HG03558 (cell line): ENCODE data around the gene PLEKHA1.

Experiments
- ATAC-seq: cut with Tn5 transposase; IDR thresholded peaks from one replicate; pipeline ENCODE4 v1.9.1; 2021; ENCODE audit warnings: moderate number of reproducible peaks; ENCODE audit not compliant: unreplicated experiment; ENCODE audit errors: extremely low read depth

PLEKHA1 gene

GRCh38 chr10:122419876-122420623 lies 45.5 kb downstream of the PLEKHA1 start:
- no peak for ATAC-seq

GRCh38 chr10:122420624-122421007 lies 46.1 kb downstream of the PLEKHA1 start:
- no peak for ATAC-seq

GRCh38 chr10:122421054-122421625 lies 46.6 kb downstream of the PLEKHA1 start:
- no peak for ATAC-seq

DNA sequence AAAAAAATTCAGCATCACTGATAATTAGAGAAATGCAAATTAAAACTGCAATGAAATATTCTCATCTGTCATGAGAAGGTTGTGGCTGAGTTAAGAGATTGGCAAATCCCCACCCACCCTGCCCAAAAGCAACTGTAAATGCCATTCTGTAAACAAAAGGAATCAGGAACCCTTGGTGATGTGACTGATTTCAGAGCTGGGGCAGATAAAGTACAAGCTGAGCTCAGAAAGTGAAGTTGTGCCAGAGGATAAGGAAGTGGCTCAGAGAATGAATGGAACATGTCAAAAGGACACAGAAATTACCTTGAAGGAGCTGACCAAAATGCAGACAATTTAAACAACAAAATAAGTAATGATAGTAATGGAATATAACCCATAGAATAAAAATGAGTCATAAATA lies 47.2 kb downstream of the PLEKHA1 start:
- ATAC-seq, result no peak

DNA sequence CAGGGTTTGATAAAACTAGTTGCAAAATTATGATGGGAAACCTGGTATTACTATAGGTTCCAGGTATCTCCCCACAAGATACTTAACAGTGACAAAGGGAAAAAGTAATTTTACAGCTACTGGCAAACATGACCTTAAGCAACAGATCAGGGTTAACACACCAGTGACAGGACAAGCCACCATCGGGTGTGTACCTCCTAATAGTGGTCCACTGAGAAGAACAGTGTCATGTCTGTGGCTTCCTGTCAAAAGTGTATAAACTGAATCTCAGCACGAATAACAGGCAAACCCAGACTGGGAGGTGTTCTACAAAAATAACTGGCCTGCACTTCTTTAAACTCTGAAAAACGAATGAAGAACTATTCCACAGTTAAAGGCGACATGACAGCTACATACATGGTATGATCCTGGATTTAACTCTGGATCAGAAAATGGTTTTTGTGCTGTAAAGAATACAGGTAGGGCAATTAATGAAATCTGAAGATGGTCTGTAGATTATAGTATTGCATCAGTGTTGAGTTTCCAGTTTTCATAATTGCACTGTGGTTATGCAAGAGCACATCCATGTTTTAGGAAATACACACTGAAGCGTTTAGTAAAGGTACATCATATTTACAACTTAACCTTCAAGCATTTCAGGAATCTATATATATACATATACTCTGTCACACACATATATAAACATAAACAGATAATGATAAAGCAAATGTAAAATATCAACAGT lies 47.9 kb downstream of the PLEKHA1 start:
- ATAC-seq, result no peak

- no peak for ATAC-seq
Observed at GRCh38 chr10:122424059-122424458, 49.6 kb downstream of the PLEKHA1 start.

- no peak for ATAC-seq
Observed at GRCh38 chr10:122426829-122427228, 52.3 kb downstream of the PLEKHA1 start.

- ATAC-seq, result no peak
Observed at GRCh38 chr10:122427280-122427679, 52.8 kb downstream of the PLEKHA1 start.

- ATAC-seq, result no peak
Observed at GRCh38 chr10:122435212-122435827, 60.8 kb downstream of the PLEKHA1 start.

DNA sequence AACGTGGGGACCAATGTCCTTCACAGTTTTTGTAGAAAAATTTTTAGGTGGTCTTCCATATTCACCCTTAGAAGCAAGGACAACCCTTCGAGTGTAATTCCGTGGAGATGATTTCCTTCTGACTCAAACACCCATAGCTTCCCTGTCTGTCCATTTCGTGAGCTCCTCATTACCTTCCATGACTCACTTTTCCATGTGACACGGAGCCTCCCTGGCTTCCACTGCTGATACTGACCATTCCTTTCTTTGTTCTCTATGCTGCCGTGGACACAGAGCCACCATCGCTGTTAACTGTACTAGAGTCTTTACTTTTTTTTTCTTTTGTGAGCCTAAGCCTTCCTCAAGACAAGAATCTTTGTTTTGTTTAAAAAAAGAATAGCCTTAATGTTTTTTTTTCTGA lies 67.5 kb downstream of the PLEKHA1 start:
- no peak for ATAC-seq

GRCh38 chr10:122445469-122445868 lies 71.0 kb downstream of the PLEKHA1 start:
- ATAC-seq, result no peak

GRCh38 chr10:122445904-122446303 lies 71.4 kb downstream of the PLEKHA1 start:
- ATAC-seq, result no peak

GRCh38 chr10:122446668-122447423 lies 72.3 kb downstream of the PLEKHA1 start:
- ATAC-seq, result no peak

DNA sequence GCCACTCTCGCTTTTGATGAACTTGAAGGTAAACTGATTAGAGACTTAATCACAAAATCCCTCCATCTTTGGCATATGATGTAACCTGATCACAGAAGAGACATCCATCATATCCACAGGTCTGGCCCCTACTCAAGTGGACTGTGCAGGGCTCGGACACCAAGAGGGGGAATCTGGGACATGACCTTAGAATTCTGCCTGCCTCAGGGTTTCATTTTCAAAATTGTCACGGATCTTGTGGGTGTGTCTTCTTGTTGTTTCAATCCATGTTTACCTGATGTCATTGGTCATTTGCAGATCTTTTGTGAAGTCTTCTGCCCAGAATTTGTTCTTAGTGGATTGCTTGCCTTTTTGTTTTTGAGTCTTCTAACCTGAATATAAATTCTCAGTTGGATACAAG lies 74.1 kb downstream of the PLEKHA1 start:
- ATAC-seq, result no peak

DNA sequence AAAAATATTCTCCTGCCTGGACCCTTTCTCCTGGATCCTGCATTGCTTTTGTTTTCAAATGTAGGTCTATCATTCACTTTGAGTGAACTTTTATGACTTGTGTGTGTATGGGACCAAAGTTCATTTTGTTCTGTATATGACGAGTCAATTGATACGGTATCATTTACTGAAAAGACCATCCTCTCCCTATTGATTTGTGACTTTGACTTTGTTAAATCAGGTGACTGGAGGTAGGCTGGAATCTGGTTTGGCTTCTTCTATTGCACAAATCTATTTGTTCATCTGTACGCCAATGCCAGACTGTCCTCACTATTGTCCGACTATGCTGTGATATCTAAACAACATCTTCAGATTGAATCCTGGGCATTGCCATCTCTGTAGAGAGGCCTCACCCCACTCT lies 74.6 kb downstream of the PLEKHA1 start:
- ATAC-seq, result no peak

- ATAC-seq, result no peak
Observed at GRCh38 chr10:122450353-122450990, 76.0 kb downstream of the PLEKHA1 start.

- no peak for ATAC-seq
Observed at GRCh38 chr10:122454071-122454470, 79.6 kb downstream of the PLEKHA1 start.

GRCh38 chr10:122454603-122455080 lies 80.1 kb downstream of the PLEKHA1 start, which contains the start of gene ARMS2:
ARMS2 (plus strand) TSS chr10:122454653; CDS start chr10:122454728, 75 bp downstream.
- ATAC-seq, result no peak

GRCh38 chr10:122455376-122456079 lies 81.0 kb downstream of the PLEKHA1 start:
- ATAC-seq, result no peak
